ENCODE data around the gene SLMAP. TPM values are rescaled to one million over a fixed set of nuclear protein-coding genes. Genes with fewer than 3 reads are reported as not detected.

The SLMAP gene
- total and polyA plus RNA-seq, 7 donors: 28.2 to 745 (median 300) TPM

GRCh38 chr3:57808961-57809608 lies 53.0 kb downstream of the SLMAP start:
- TF ChIP-seq EP300 (IDR thresholded peaks at IDR 0.05): no peak
- TF ChIP-seq CTCF (IDR thresholded peaks at IDR 0.05): no peak
- no peak for TF ChIP-seq POLR2AphosphoS5 (IDR thresholded peaks at IDR 0.05)
- no peak for TF ChIP-seq POLR2A (IDR thresholded peaks at IDR 0.05)
- Histone ChIP-seq H3K36me3 (no peaks in the 10 kb centered on the region), H3K4me3 (no peak overlapping the region), H3K4me1 (peaks cover 3 to 33% (median 21%) of the 10 kb centered on the region in 4 donors), H3K27me3 (no peaks in the 10 kb centered on the region), H3K27ac (no peak overlapping the region), H3K9me3 (no peaks in the 10 kb centered on the region)
- 89 to 95% methylated on average over 8 of the region's 8 CpGs for WGBS, 2 donors
- intact Hi-C loops (cut with DNase I): no loop called here
- no peak for DNase-seq

DNA sequence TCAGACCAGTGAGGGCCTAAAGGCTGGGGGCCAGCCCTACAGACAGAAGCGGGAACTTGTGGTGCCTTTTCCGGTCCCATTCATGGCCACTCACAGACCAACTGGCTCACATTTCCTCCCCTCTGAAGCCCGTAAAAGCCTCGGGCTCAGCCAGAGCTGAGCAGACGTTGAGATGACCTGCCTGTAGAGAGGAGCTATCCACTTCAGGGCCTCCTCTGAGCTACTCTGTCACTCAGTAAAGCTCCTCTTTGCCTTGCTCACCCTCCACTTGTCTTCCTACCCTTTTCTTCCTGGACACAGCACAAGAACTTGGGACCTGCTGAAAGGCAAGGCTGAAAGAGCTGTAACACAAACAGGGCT lies 53.5 kb downstream of the SLMAP start:
- intact Hi-C loops (cut with DNase I): no loop called here
- TF ChIP-seq POLR2A (IDR thresholded peaks at IDR 0.05): no peak
- TF ChIP-seq POLR2AphosphoS5 (IDR thresholded peaks at IDR 0.05): no peak
- TF ChIP-seq EP300 (IDR thresholded peaks at IDR 0.05): no peak
- TF ChIP-seq CTCF (IDR thresholded peaks at IDR 0.05): no peak
- Histone ChIP-seq H3K9me3 (no peaks in the 10 kb centered on the region), H3K36me3 (no peaks in the 10 kb centered on the region), H3K27me3 (no peaks in the 10 kb centered on the region), H3K27ac (no peak overlapping the region), H3K4me3 (no peak overlapping the region), H3K4me1 (peaks cover 3 to 28% (median 18%) of the 10 kb centered on the region in 4 donors)
- 93 to 96% methylated on average over 5 of the region's 5 CpGs for WGBS, 2 donors
- no peak for DNase-seq

- H3K36me3 ChIP-seq: no peaks in the 10 kb centered on the region
- H3K4me1 ChIP-seq: peaks cover 0 to 23% (median 18%) of the 10 kb centered on the region in 4 donors
- intact Hi-C loops (cut with DNase I): no loop called here
- 98% methylated on average over 7 of the region's 7 CpGs for WGBS, 2 donors
- H3K4me3 ChIP-seq: no peak overlapping the region
- H3K27me3 ChIP-seq: no peaks in the 10 kb centered on the region
- H3K27ac ChIP-seq: no peak overlapping the region
- no peaks in the 10 kb centered on the region for H3K9me3 ChIP-seq
- no peak for DNase-seq
- TF ChIP-seq POLR2AphosphoS5 (IDR thresholded peaks at IDR 0.05): no peak
- no peak for TF ChIP-seq POLR2A (IDR thresholded peaks at IDR 0.05)
- no peak for TF ChIP-seq CTCF (IDR thresholded peaks at IDR 0.05)
- no peak for TF ChIP-seq EP300 (IDR thresholded peaks at IDR 0.05)
Measured at GRCh38 chr3:57810048-57810447, 53.9 kb downstream of the SLMAP start.

DNA sequence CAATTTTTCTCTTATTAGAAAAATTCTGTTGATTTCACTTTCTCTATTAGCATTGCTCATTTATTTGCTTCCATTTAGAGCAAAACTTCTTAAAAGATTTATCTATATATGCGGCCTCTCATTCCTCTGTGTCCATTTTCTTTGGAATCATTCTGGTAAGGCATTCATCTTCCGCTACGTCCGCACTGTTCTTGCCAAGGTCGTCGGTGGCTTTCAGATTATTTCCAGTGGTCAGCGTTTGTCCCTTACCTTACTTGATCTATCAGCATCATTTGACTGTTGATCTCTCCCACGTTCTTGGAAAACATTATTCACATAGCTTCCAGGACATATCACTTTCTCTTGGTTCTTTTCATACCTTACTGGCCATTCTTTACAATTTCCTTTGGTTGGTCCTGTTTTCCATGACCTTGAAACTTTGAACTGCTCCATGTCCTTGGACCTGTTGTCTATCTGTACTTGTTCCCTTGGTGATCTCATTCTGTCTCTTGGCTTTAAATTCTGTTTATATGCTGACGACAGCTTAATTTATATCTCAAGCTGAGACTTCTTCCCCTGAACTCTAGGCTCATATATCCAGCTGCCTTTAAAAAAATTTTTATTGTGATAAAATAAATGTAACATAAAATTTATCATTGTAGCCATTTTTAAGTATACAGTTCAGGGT lies 54.5 kb downstream of the SLMAP start:
- WGBS, 2 donors: 86 to 89% methylated on average over 9 of the region's 9 CpGs
- no peak for DNase-seq
- Histone ChIP-seq H3K27me3 (no peaks in the 10 kb centered on the region), H3K36me3 (no peaks in the 10 kb centered on the region), H3K9me3 (no peaks in the 10 kb centered on the region), H3K4me1 (peaks cover 0 to 23% (median 18%) of the 10 kb centered on the region in 4 donors), H3K27ac (peak overlapping the region in 1 of 4 donors; percentile 8), H3K4me3 (no peak overlapping the region)
- intact Hi-C loops (cut with DNase I): no loop called here
- TF ChIP-seq POLR2A (IDR thresholded peaks at IDR 0.05) (no peak), CTCF (IDR thresholded peaks at IDR 0.05) (no peak), EP300 (IDR thresholded peaks at IDR 0.05) (no peak), POLR2AphosphoS5 (IDR thresholded peaks at IDR 0.05) (no peak)

All from sigmoid colon (tissue), 7 donors.